ENCODE results near the gene TTLL10.

DNA sequence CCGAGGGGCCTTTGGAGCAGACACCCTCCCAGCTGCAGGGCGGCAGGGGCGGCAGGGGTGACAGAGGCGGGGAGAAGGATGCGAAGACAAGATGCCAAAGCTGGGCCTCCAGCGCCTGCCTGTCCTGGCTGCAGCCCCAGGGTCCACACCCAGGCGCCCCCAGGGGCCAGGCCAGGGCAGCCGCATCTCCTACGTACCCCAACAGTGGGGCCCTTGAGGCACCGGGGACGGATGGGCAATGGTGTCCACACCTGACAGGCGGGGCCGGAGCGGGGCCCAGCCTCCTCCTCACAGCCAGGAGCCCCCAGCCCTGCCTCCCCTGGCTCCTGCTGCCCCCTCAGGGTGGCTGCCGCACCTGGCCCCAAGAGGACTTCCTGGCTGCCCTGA is 65.5 kb downstream of the TTLL10 start:
- TF ChIP-seq CTCF (IDR thresholded peaks at IDR 0.05; ENCODE audit: insufficient read depth, low read depth, low read length) (no peak), EZH2 (IDR thresholded peaks at IDR 0.05; ENCODE audit: insufficient read depth, low read length) (no peak)

Measured in astrocyte (in vitro differentiated cells and primary cell).